Urothelium cell line (cell line): ENCODE data around the gene HMOX2.

ENCODE experiments used
- DNase-seq: peaks from one replicate; pipeline ENCODE4 v3.0.0; 2011; ENCODE audit warnings: low spot score, mixed read lengths
- FAIRE-seq: peaks from 2 replicates; lab custom pipeline; 2011; peaks lifted over from hg19 to GRCh38; lab: Jason Lieb, UNC

The HMOX2 gene, protein sequence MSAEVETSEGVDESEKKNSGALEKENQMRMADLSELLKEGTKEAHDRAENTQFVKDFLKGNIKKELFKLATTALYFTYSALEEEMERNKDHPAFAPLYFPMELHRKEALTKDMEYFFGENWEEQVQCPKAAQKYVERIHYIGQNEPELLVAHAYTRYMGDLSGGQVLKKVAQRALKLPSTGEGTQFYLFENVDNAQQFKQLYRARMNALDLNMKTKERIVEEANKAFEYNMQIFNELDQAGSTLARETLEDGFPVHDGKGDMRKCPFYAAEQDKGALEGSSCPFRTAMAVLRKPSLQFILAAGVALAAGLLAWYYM

DNA sequence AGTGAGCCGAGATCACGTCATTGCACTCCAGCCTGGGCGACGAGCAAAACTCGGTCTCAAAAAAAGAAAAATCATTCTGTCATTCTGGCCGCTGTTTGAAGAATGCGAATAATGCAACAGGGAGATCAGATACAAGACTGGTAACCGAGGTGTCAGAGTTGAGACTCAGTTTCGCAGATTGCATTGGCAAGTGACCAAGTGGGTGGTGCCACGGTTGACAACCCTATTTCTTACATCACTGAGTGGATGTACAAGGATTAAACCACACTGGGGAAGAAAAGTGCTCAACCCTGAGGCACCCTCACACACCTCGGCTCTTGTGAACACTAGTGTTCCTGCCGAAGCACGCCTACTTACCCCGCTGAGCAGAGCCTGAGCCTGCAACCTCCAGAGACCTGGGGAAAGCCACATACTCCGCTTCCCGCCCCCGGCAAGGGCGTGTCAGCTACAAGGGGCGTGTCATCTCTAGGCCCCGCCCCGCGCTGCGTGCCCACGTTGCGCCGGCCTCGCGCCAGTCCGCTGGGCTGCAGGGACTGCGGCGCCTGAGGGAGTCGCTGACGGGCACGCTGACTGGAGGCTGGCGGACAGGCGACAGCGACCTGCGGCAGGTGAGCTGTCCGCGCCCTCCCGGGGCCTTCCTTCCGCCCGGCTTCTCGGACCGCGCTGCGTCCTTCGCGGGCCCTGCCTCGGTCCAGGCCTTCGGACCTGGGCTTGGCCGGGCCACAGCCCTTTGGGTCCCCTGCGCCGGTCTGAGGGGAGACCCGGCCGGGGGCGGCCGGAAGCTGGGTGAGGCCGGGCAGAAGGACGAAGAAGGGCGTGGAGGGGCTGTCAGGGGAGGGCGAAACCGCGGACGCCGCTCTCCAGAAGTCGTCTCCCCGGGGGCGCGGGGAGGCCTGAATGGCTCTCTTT, at the start of gene HMOX2:
Gene HMOX2, plus strand, starts transcription at position 519 of the 909 bp plus-strand sequence. CDS start 29,127 bp downstream, outside the sequence.
- DNase-seq = peak; percentile 97
- peak; percentile 97 for FAIRE-seq

DNA sequence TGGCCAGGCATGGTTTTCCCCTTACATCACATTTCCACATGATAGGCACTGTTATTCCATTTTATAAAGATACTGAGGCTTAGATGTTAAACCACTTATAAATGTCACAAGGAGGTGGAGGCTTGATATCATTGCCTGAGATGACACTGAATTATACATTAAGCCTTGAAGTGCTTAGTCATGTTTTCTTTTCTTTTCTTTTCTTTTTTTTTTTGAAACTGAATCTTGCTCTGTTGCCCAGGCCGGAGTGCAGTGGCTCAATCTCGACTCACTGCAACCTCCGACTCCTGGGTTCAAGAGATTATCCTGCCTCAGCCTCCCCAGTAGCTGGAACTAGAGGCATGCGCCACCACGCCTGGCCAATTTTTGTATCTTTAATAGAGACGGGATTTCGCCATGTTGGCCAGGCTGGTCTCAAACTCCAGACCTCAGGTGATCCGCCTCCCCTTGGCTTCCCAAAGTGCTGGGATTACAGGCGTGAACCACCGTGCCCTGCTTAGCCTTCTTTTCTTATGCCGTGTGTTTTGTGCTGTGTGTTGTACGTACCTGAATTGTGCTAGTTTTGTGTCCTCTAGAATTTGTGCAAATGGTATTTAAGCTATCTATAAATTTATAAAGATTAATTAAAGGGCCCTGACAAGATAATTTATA, 49.4 kb upstream of the HMOX2 start:
- no peak for FAIRE-seq
- DNase-seq = no peak

DNA sequence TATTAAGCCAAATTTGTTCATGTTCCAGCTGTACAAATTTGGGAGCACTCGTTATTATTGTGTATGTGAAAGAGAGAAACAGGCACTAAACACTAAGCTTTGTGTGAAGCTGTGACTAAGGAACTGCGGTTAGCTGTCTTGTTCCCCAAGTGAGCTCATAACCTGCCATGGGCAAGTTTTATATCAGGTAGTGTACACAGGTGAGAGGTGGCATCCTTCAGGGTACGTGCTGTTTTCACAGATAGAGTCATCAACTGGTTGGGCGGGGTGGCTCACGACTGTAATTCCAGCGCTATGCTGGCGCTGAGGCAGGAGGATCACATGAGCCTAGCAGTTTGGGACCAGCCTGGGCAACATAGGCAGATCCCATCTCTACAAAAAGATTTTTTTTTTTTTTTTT, 47.7 kb upstream of the HMOX2 start:
- FAIRE-seq (no peak), DNase-seq (no peak)

DNA sequence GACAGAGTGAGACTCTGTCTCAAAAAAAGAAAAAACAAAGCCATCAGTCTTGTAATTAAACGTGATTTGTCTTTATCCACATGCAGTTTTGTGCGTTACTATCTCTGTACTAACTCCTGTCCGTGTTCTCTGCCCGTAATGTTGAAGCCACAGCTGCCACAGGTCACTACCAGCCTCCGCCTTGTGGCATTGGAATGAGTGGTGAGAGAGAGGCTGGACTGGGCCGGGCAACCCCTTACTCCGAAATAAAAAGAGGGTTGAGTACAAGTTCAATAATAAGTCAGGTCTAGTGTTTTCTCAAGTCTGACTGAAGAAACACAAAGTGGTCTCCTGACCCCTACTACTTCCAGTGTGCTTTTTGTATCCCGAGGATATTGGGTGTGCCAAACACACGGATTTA, 45.2 kb upstream of the HMOX2 start:
- FAIRE-seq (no peak), DNase-seq (no peak)

DNA sequence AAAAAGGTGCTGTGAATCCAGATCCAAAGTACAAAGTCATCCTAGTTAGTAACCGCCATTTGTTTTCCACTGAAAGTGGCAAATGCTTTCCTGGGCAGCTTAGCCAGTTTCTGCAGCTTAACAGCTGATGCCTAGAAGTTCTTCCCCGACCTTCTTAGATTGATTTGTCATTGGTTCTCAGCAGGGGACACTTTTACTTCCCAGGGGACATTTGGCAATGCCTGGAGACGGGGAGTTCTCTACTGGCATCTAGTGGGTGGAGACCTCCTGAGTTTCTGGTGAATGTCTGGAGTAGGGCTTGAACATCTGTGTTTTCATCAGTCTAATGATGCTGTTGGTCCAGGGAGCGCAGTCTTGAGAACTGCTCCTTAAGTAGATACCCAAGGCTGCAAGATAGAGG, 43.0 kb upstream of the HMOX2 start:
- FAIRE-seq (no peak), DNase-seq (no peak)

DNA sequence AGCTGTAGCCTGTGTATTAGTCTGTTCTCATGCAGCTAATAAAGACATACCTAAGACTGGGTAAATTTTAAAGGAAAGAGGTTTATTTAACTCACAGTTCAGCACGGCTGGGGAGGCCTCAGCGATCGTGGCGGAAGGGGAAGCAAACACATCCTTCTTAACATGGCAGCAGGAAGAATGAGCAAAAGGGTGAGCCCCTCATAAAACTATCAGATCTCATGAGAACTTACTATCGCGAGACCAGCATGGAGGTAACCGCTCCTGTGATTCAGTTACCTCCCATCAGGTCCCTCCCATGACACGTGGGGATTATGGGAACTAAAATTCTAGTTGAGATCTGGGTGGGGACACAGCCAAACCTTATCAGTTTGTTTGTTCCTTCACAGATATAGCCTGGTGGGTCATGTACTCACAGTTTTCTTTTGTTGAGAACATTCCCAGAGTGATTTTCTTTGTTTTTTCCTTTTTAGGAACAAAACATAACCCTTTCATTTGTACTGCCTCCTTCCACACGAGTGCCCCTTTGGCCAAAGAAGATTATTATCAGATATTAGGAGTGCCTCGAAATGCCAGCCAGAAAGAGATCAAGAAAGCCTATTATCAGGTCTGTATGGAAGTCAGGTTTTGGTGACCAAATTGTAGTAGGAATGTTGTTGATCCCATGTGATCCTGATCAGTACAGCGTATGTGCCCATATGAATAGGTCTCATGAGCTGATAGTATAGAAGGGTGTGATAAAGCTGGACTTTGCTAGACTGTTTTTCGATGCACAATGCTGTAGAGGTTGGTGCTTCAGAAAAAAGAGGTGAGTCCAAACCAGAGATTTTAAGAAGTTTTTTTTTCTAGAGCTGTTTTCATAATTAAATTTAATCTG, 42.0 kb upstream of the HMOX2 start:
- DNase-seq (no peak), FAIRE-seq (no peak)

DNA sequence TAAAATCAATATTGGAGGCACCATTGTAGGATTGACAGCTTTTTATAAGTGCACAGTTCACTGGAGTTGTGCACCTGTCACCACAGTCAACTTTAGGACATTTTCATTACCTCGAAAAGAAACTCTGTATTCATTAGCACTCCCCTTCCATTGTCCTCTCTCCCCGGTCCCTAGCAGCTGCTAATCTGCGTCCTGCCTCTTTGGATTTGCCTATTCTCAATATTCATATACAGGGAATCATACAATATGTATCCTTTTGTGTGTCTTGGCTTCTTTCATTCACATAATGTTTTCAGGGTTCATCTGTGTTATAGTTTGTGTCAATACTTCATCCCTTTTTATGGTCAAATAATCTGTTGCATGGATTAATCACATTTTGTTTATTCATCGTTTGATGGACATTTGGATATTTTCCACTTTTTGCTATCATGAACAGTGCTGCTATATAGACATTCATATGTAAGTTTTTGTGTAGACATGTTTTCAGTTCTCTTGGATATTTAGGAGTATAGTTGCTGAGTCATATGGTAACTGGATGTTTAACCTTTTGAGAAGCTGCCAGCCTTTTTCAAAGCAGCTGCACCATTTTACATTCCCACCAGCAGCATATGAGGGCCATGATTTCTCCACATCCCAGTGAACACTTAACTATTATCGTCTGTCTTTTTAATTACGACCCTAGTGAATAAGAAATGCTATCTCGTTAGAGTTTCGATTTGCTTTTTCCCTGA, 40.7 kb upstream of the HMOX2 start:
- DNase-seq (no peak), FAIRE-seq (no peak)

DNA sequence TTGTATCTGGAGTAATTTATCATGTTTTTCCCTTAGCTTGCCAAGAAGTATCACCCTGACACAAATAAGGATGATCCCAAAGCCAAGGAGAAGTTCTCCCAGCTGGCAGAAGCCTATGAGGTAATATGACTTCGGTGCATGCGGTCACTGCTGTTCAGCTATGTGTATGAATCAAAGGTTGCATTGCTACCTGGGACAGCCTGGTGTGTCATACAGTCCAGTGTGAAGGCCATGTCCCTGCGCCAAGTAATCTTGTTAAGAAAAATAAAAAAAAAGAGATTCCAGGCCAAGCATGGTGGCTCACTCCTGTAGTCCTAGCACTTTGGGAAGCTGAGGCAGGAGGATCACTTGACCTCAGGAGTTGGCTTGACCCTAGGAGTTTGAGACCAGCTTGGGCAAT, 38.8 kb upstream of the HMOX2 start:
- FAIRE-seq = no peak
- DNase-seq = no peak

DNA sequence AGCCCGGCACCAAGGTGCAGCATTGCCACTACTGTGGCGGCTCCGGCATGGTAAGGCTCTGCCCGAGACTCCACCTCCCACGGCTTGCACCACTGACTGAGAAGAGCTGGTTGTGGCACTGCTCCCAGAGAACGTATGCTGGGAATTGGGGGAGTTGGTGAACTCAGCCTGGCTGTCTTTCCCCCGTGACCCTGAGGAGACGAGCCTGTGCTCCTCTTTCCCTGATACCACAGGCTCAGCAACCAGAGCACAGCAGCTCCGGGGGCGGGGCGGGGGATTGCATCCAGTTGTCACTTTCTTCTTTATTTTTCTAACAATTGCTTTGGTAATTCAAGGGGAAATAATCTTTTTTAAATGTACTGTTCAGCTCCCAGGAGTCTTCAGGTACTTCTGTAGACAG, 33.8 kb upstream of the HMOX2 start:
- DNase-seq (no peak), FAIRE-seq (no peak)

DNA sequence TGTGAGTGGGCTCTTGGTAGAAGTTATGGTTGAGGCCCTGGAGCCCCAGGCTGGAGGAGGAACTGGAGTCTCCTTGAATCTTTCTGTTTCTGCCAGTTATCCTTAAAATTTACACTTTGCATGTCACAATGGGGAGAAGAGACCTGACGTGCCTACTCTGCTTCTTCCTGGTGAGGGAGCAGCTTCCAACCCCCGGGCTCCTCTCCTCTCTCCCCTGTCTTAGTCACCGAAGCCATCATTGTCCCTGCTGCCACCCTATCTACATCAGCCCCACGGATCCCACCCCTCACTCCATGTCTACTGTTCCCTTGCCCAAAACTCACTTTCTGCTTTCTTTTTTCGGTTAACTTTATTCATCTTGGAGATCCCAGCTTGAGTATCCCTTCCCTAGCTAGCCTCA, 32.9 kb upstream of the HMOX2 start:
- DNase-seq = no peak
- no peak for FAIRE-seq

DNA sequence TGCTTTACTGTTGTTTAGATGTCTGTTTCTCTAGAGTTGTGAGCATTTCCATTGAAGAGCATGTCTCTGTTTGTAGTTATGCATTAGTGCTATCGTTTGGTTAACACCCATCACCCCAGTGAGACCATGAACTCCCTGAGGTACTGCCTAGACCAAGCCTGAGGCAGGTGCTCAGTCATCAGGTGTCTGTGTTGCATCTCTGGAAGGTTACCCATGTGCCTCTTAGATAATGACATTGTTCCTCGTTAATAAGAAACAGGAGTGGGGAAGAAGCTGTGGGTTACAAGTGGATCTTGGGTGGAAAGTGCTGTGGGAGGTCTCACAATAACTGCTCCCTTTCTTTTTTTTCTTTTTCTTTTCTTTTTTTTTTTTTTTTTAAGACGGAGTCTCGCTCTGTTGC, 32.2 kb upstream of the HMOX2 start:
- DNase-seq (no peak), FAIRE-seq (no peak)

DNA sequence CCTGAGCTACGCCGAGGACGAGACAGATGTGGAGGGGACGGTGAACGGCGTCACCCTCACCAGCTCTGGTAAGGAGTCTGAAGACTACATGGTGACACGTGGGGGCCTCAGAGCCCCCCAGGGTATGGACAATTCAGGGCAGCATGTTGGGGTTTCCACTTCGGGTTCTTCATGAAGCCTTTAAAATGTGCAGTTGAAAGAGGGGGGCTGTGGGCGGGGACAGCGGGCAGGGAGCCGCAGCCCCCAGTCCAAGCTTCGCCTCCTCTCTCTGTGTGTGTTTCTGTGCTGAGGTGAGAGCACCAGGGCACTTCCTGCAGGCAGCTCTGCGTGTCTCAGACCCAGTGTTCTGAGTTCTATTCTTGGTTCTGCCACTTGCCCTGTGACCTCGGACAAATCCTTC, 25.8 kb upstream of the HMOX2 start:
- FAIRE-seq (no peak), DNase-seq (no peak)

DNA sequence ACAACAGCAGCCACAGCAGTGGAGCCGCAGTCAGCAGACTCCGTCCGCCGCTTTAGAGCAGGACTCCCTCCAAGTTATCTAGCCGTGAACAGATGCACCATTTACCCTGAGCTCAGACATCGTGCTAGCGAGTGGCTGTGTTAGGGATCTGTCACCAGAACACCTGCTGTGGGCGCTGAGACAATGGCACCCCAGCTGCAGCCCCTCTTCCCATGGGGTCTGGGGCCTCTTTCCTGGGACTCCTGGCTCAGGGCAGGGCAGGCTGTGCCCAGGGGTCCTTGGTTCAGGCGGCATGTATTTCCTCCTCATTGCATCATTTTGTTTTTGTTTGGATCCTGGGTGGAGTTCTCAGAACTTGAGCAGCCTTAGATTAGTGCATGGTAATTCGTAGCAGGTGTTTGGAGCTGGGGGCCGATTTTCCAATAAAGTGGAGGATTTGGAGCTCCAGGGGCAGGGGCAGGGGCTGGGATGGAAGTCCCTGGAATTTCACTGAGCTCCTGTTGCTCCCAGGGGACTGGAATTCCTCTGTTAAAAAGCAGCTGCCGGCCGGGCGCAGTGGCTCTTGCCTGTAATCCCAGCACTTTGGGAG, 25.2 kb upstream of the HMOX2 start:
- DNase-seq = no peak
- no peak for FAIRE-seq

DNA sequence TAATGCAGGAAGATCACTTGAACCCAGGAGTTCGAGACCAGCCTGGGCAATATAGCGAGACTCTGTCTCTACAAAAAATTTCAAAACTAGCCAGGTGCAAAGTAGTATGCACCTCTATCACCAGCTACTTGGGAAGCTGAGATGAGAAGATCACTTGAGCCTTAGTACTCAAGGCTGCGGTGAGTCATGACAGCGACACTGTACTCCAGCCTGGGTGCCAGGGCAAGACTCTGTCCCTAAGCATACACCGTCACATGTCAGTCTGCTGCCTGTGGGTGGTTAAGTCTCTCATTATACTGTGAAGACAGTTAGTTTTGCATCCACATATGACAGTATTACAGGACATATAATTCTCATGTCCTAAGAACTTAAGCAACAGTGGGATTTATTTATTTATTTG, 23.5 kb upstream of the HMOX2 start:
- FAIRE-seq (peak; percentile 50), DNase-seq (no peak)

DNA sequence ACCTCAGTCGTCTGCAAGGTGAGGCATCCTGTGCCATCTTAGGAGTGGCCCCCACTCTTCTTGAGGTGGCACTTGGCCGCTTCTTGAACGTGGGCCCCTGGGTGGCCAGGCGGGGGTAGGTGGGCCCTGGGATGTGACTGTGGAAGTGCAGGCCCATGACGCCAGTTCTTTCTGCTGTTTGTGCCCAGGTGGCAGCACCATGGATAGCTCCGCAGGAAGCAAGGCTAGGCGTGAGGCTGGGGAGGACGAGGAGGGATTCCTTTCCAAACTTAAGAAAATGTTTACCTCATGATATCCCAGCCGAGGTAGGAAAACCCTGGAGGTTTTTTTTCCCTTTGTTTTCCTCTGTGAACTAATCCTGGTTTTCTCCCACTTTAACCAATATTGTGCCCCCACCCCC, 21.6 kb upstream of the HMOX2 start:
- FAIRE-seq (no peak), DNase-seq (peak; percentile 20)

DNA sequence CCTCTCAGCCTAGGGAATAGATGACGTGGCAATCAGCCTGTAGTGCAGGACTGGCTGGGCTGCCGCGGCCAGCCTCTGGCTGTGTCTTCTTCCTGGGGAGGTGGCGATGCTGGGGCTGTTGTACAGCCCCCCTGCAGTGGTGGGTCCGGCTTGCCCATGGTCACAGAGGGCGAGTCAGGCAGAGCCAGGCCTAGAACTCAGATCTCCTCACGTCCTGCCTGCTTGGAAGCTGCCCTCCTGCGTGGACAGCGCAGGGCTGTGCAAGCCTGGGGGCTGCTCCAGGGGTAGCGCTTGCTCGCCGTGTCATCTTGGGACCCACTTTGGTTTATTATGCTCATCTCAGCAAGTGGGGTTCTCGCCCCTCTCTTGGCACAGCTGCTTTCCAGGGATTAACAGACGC, 21.1 kb upstream of the HMOX2 start:
- FAIRE-seq = no peak
- no peak for DNase-seq

DNA sequence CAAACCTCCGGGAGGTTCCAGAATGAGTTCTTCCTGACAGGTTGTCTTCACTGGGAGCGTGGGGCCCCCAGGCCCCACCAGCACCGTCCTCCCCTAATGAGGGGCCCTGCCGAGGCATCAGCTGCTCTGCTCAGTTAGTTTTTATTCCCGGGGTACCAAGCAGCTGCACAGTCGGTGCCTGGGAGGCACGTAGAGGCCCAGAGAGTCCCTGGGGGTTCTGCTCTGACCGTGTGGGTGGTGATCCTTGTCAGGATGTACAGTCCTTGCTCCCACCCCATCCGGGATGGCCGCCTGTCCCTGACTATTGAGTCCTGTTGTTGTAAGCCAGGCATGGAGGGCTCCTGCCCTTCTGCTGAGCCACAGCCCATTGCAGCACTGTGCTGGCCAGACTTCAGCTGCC, 20.2 kb upstream of the HMOX2 start:
- FAIRE-seq = no peak

DNA sequence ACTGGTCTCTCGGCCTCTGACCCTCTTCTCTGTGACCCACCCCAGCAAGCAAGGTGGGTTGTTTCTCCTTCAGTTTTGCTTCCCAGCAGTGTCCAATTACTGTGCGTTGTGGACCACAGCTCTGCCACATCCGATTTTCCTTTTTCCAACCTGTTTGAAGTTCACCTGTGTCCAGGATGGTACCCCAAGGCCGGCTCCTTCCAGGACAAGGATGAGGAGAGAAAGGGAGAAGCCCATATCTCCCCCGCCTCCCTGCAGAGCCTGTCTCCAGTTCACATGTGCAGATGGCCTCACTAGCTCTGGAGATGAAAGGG, 15.3 kb upstream of the HMOX2 start:
- DNase-seq (no peak), FAIRE-seq (no peak)

More for the DNA sequence above, 20.2 kb upstream of the HMOX2 start:
- no peak for DNase-seq

DNA sequence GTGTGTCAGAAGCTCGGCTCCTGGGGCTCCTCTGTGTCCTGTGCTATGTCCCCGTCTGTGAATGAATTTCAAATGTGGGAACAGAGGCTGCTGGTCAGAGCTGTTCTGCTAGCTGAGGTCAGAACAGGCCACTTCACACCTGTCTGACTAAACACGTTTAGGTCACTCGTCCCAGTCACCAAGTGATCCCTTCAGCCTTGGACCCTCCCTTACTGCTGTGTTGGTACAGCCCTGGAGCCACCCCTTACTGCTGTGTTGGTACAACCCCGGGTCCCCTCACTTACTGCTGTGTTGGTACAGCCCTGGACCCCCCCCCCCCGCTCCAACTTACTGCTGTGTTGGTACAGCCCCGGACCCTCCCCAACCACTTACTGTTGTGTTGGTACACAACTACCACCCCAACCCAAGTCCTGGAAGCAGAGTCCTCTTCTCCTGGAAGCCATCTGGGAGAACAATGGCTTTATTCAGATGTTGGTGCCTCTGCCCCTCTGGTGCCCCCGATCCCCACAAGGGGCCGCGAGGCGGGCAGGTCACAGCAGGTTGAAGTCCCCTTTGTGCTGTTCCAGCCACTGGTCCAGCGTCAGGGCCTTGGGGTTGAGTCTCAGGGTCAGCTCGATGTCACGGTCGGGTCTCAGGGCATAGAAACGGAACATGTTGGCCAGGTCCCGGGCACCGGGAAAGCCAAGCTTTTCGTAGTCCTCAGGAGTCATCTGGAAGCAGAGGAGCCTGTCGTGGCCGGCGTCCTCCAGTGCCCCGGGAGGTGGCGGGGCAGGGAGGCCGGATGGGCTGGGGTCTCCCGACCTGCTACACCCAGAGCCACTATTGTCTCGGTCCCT, 14.7 kb upstream of the HMOX2 start:
- FAIRE-seq = no peak
- DNase-seq = no peak
